K562 (cell line): ENCODE data around the gene ROMO1. TPM values are rescaled to one million over a fixed set of nuclear protein-coding genes. Genes with fewer than 3 reads are reported as not detected.

ENCODE experiments used
- ARHGAP35 ChIP-seq: fragments of 450-650 bp; IDR thresholded peaks from 2 replicates; pipeline ENCODE4 v1.6.1; 2018; ENCODE audit not compliant: partially characterized antibody
- BMI1 ChIP-seq: fragments of 150-350 bp; IDR thresholded peaks from 2 replicates; pipeline ENCODE4 v1.6.1; 2014; ENCODE audit warnings: low read length
- CTBP1 ChIP-seq: fragments of 450-650 bp; IDR thresholded peaks from 2 replicates; pipeline ENCODE4 v1.6.1; 2016; ENCODE audit warnings: borderline replicate concordance
- ELF2 ChIP-seq: fragments of 250-450 bp; sonication (Bioruptor Pico); IDR thresholded peaks from 2 replicates; pipeline ENCODE4 v1.5.0; 2021; ENCODE audit warnings: mild to moderate bottlenecking
- NR4A1 ChIP-seq, 2 experiments: fragments of 250-450 bp in 1 of 2; fragments of 450-650 bp in 1 of 2; sonication (Bioruptor Pico) in 1 of 2; IDR thresholded peaks; 2 replicates each; pipeline versions ENCODE4 v1.4.0 to v1.6.1; 2016 to 2020; ENCODE audit warnings: mild to moderate bottlenecking in 2 of 2, missing compliant biosample characterization in 1 of 2, missing genetic modification characterization in 1 of 2, moderate library complexity in 1 of 2
- POLR2AphosphoS2 ChIP-seq: IDR thresholded peaks from 2 replicates; pipeline ENCODE4 v1.6.1; 2012; ENCODE audit warnings: low read length, improper control_type of control experiment
- PTRF ChIP-seq: fragments of 450-650 bp; IDR thresholded peaks from 2 replicates; pipeline ENCODE4 v1.6.1; 2016; ENCODE audit warnings: mild to moderate bottlenecking, missing genetic modification characterization, missing compliant biosample characterization
- RUNX1 ChIP-seq: sonication (generic); IDR thresholded peaks from 2 replicates; pipeline ENCODE4 v1.6.1; 2016; ENCODE audit warnings: antibody characterized with exemption, low read depth
- SRSF3 ChIP-seq: fragments of 200-400 bp; formaldehyde crosslinking; IDR thresholded peaks from 2 replicates; pipeline ENCODE4 v1.6.1; 2016; ENCODE audit warnings: mild to moderate bottlenecking, low read length, moderate library complexity; ENCODE audit not compliant: insufficient read depth
- TAF9B ChIP-seq: fragments of 450-650 bp; IDR thresholded peaks from 2 replicates; pipeline ENCODE4 v1.6.1; 2018; ENCODE audit warnings: mild to moderate bottlenecking; ENCODE audit not compliant: partially characterized antibody
- ZNF282 ChIP-seq: sonication (generic); formaldehyde crosslinking; IDR thresholded peaks from 2 replicates; pipeline ENCODE4 v1.8.1; 2023; ENCODE audit warnings: missing genetic modification reagents
- polyA plus RNA-seq, 8 experiments: library from polyadenylated mRNA; depleted of rRNA in 4 of 8; stranded (reverse) in 5 of 8; unstranded in 3 of 8; fragments of >200 nt; fragmentation: Nextera tagmentation in 2 of 8; fragmentation: Illumina TruSeq in 1 of 8; extraction: Ambion mirVana in 2 of 8; extraction: Trizol in 1 of 8; gene quantifications; 2 replicates each; pipeline versions ENCODE4 v1.2.1 to v1.2.3, GENCODE V29; 2011 to 2014; ENCODE audit warnings: inconsistent platforms in 1 of 8, missing spikeins in 1 of 8
- total RNA-seq, 7 experiments: library from RNA; depleted of rRNA in 6 of 7; stranded (reverse); fragments of >200 nt in 6 of 7; fragmentation: Illumina TruSeq in 2 of 7; extraction: Trizol in 2 of 7; gene quantifications; 2 replicates each; pipeline versions ENCODE4 v1.2.1 to v1.2.3, GENCODE V29; 2011 to 2021; ENCODE audit warnings: low replicate concordance in 1 of 7
- TF ChIP-seq, protein P1 (sequence below): fragments of 200-800 bp; sonication (Bioruptor generic); IDR thresholded peaks from 2 replicates; pipeline ENCODE4 v1.6.1; 2016; ENCODE audit warnings: missing genetic modification characterization, missing compliant biosample characterization
- TF ChIP-seq, protein P2 (sequence below), 2 experiments: IDR thresholded peaks; 2 replicates each; pipeline ENCODE4 v1.6.1; 2011; ENCODE audit warnings: borderline replicate concordance in 1 of 2, control low read depth in 1 of 2, low read depth in 1 of 2, low read length in 1 of 2, mild to moderate bottlenecking in 1 of 2, mixed read lengths in 1 of 2, moderate library complexity in 1 of 2; ENCODE audit not compliant: insufficient read depth in 1 of 2, insufficient read length in 1 of 2, poor library complexity in 1 of 2, severe bottlenecking in 1 of 2; ENCODE audit errors: extremely low read depth in 1 of 2
- TF ChIP-seq, protein P3 (sequence below): sonication (generic); formaldehyde crosslinking; IDR thresholded peaks from 2 replicates; pipeline ENCODE4 v1.4.0; 2020; ENCODE audit warnings: mild to moderate bottlenecking, missing genetic modification reagents
- TF ChIP-seq, protein P4 (sequence below): fragments of 450-650 bp; IDR thresholded peaks from 2 replicates; pipeline ENCODE4 v1.6.1; 2017; ENCODE audit warnings: antibody characterized with exemption

ROMO1 gene
- total and polyA plus RNA-seq, 9 of the 15 experiments (the other 6 are each of a cell fraction or from before 2014, with no cell fraction given), result 31.8 to 741 (median 226) TPM

DNA sequence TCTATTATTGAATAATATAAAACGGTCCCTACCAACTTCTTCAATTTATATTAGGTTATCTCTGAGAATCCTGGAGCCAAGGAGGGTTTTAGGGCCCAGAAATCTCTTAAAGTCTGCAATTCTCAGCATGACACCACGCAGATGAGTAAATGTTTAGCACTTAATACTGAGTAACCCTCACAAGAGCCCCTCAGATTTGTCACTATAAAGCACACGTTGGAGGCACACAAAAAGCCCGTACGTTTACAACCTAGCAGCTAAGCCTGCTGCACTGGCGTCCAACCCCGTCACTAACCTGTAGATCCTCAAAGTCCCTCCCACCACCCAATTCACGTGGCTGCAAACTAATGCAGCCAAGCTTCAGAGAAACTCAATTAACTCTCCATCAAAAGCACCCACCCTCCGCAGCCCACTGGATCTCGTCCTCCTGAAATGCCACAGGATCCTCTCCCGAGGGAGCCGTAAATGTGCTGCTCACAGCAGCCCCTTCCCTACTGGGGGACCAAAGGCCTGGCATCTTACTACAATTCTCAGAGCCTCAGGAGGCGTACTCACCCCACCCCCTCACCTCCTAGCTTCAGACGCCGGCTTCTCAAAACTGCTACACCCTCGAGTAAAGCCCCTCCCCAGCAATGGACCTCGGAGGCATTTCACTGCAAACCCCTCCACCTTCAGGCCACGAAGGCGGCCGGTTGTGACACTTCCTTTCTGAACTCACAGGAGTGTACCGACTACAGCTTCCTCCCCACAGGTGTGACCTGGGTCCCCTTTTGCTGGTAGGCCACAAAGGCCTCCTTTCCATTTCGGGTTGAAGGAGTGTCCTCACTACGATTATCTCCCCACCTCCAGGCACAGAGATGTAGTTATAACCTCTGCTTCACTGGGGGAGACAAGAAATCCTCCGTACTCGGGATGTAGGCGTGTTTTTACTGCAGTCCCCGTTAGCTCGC, 35.4 kb upstream of the ROMO1 start (continued):
- TF ChIP-seq, protein P1, sequence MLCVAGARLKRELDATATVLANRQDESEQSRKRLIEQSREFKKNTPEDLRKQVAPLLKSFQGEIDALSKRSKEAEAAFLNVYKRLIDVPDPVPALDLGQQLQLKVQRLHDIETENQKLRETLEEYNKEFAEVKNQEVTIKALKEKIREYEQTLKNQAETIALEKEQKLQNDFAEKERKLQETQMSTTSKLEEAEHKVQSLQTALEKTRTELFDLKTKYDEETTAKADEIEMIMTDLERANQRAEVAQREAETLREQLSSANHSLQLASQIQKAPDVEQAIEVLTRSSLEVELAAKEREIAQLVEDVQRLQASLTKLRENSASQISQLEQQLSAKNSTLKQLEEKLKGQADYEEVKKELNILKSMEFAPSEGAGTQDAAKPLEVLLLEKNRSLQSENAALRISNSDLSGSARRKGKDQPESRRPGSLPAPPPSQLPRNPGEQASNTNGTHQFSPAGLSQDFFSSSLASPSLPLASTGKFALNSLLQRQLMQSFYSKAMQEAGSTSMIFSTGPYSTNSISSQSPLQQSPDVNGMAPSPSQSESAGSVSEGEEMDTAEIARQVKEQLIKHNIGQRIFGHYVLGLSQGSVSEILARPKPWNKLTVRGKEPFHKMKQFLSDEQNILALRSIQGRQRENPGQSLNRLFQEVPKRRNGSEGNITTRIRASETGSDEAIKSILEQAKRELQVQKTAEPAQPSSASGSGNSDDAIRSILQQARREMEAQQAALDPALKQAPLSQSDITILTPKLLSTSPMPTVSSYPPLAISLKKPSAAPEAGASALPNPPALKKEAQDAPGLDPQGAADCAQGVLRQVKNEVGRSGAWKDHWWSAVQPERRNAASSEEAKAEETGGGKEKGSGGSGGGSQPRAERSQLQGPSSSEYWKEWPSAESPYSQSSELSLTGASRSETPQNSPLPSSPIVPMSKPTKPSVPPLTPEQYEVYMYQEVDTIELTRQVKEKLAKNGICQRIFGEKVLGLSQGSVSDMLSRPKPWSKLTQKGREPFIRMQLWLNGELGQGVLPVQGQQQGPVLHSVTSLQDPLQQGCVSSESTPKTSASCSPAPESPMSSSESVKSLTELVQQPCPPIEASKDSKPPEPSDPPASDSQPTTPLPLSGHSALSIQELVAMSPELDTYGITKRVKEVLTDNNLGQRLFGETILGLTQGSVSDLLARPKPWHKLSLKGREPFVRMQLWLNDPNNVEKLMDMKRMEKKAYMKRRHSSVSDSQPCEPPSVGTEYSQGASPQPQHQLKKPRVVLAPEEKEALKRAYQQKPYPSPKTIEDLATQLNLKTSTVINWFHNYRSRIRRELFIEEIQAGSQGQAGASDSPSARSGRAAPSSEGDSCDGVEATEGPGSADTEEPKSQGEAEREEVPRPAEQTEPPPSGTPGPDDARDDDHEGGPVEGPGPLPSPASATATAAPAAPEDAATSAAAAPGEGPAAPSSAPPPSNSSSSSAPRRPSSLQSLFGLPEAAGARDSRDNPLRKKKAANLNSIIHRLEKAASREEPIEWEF, result no peak
- TF ChIP-seq, protein P2, sequence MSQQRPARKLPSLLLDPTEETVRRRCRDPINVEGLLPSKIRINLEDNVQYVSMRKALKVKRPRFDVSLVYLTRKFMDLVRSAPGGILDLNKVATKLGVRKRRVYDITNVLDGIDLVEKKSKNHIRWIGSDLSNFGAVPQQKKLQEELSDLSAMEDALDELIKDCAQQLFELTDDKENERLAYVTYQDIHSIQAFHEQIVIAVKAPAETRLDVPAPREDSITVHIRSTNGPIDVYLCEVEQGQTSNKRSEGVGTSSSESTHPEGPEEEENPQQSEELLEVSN (IDR thresholded peaks at IDR 0.05; ENCODE audit: borderline replicate concordance in 1 of 2, extremely low read depth in 1 of 2, insufficient read depth in 1 of 2, insufficient read length in 1 of 2, low read depth in 1 of 2, low read length in 1 of 2, poor library complexity in 1 of 2, severe bottlenecking in 1 of 2), result peak in 1 of 2 experiments; percentile 40
- TF ChIP-seq ARHGAP35 (no peak), SRSF3 (no peak), POLR2AphosphoS2 (no peak), TAF9B (no peak), RUNX1 (no peak), ZNF282 (CRISPR knock-in tag) (0 out of 2 replicates have a peak, but pooled peaks have one; percentile 20), ELF2 (CRISPR knock-in tag) (0 out of 2 replicates have a peak, but pooled peaks have one; percentile 51), BMI1 (no peak), CTBP1 (no peak), NR4A1 (CRISPR knock-in tag; IDR thresholded peaks at IDR 0.05) (no peak), NR4A1 (tag; IDR thresholded peaks at IDR 0.05) (no peak), PTRF (tag) (no peak)
- TF ChIP-seq, protein P3, sequence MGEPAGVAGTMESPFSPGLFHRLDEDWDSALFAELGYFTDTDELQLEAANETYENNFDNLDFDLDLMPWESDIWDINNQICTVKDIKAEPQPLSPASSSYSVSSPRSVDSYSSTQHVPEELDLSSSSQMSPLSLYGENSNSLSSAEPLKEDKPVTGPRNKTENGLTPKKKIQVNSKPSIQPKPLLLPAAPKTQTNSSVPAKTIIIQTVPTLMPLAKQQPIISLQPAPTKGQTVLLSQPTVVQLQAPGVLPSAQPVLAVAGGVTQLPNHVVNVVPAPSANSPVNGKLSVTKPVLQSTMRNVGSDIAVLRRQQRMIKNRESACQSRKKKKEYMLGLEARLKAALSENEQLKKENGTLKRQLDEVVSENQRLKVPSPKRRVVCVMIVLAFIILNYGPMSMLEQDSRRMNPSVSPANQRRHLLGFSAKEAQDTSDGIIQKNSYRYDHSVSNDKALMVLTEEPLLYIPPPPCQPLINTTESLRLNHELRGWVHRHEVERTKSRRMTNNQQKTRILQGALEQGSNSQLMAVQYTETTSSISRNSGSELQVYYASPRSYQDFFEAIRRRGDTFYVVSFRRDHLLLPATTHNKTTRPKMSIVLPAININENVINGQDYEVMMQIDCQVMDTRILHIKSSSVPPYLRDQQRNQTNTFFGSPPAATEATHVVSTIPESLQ, result 0 out of 2 replicates have a peak, but pooled peaks have one; percentile 2
- TF ChIP-seq, protein P4, sequence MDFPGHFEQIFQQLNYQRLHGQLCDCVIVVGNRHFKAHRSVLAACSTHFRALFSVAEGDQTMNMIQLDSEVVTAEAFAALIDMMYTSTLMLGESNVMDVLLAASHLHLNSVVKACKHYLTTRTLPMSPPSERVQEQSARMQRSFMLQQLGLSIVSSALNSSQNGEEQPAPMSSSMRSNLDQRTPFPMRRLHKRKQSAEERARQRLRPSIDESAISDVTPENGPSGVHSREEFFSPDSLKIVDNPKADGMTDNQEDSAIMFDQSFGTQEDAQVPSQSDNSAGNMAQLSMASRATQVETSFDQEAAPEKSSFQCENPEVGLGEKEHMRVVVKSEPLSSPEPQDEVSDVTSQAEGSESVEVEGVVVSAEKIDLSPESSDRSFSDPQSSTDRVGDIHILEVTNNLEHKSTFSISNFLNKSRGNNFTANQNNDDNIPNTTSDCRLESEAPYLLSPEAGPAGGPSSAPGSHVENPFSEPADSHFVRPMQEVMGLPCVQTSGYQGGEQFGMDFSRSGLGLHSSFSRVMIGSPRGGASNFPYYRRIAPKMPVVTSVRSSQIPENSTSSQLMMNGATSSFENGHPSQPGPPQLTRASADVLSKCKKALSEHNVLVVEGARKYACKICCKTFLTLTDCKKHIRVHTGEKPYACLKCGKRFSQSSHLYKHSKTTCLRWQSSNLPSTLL, result 0 out of 2 replicates have a peak, but pooled peaks have one; percentile 11
